Suprapubic skin (tissue), 3 donors: ENCODE results near the gene LDHB.

Source experiments
- CTCF ChIP-seq, 2 donors: fragments of 200-600 bp in 1 of 2; fragments of 450-650 bp in 1 of 2; sonication (generic) in 1 of 2; IDR thresholded peaks; one replicate each; pipeline ENCODE4 v1.5.1; 2016 to 2019; ENCODE audit warnings: antibody characterized with exemption in 2 of 2, mild to moderate bottlenecking in 1 of 2, moderate library complexity in 1 of 2
- POLR2AphosphoS5 ChIP-seq, 3 donors: sonication (generic); formaldehyde crosslinking; IDR thresholded peaks; one replicate each; pipeline ENCODE4 v1.6.1; 2017; ENCODE audit warnings: antibody characterized with exemption in 3 of 3

DNA sequence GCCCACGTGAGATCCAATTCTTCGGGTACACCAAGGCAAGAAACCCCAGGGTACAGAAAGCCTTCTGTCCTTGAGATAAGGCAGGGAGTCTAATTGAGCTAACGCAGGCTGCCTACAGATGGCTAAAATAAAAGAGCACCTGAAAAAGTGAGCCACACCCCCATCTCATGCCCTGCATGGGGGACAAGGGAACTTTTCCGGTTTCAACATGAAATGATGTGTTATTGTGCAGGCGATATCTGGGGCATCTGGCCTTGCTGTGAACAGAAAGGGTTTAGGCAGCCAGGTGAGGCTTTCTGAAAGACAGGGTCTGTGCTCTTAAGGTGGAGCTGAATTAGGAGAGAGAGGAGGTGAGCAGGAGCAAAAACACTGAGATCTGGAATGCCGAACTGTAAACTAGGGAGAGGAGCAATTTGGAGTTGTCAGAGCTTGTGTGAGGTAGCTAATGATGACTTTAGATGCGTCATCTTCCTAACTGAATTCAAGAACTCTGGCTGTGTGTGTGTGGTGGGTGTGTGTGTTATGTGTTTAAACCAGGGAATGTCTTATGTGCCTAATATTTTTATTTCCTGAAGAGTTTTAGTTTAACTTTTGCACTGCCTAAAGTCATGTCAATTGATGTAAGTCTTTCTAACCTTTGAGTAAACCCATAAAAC, 20.1 kb upstream of the LDHB start:
- TF ChIP-seq CTCF (IDR thresholded peaks at IDR 0.05) (no peak), POLR2AphosphoS5 (IDR thresholded peaks at IDR 0.05) (no peak)
